NAMALWA (cell line): ENCODE results near the gene RNF166.
"Not testable (repeated sequence)": the region's sequence is repeated elsewhere in the genome, so short reads cannot be mapped to it uniquely, and the experiment has no call there.

Experiments
- DNase-seq: peaks from one replicate; pipeline ENCODE4 v3.0.0-alpha.2; 2015; ENCODE audit warnings: low spot score

The RNF166 gene

DNA sequence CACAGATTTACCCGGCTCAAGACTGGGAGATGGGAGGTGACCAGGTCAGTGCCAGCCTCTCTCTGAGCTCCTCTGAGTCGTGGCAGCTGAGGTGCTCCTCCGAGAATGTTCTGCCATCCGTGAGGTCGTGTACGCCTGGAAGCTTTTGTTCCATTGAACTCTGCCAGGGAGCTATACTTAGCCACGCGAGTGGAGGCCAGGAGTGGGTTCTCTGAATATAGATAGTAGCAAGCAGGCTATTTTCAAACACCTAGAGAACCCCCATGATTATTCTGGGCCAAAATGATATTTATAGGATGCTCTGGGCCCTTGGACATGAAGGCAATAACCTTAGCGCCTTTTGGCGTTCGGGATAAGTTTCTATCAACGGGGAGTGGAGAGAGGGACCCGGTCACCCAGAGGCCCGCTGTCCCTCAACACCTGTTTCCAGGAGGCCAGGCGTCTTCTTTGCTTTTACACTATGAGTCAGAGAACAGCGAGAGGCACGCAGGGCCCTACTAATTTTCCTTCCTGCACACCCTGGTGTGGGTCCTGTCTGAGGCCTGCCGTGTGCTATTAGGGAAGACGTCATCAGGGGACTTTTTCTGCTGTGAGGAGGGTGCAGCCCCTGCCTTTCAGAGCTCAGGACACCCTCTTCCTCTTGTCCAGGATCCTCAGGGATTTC, 32.4 kb downstream of the RNF166 start:
- no peak for DNase-seq

- no peak for DNase-seq
Measured at GRCh38 chr16:88672776-88673175, 33.4 kb downstream of the RNF166 start.

- DNase-seq = no peak
Measured at GRCh38 chr16:88671806-88672205, 34.4 kb downstream of the RNF166 start.

DNA sequence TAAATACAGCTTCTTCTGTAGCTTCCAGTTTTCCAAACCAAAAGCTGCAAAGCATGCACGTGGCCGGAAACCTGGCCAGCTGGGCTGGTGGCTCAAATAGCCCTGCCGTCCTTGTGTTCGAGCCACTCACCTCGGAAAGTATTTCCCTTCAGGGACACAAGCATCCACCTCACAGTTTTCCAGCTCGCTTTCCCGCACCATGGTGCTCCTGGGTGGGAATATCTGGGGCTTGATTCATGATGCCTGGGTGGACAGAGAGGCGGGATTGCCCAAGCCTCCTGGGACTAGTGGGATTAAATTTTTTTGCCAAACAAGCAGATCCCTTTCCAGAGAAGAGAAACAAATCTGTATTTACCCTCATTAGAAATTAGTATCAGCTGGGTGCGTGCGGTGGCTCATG, 36.2 kb downstream of the RNF166 start:
- DNase-seq = no peak

DNA sequence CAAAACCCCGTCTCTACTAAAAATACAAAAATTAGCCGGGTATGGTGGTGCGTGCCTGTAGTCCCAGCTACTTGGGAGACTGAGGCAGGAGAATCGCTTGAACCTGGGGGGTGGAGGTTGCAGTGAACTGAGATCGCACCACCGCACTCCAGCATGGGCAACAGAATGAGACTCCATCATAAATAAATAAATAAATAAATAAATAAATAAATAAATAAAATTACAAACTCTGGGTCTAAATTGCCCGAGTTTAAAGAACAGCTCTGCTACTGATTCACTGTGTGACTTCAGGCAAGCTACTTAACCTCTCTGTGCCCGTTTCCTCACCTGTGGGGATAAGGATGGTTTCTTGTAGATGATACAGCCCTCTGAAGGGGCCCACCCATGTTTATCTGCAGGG, 36.7 kb downstream of the RNF166 start:
- not testable (repeated sequence) for DNase-seq

- no peak for DNase-seq
Measured at GRCh38 chr16:88667461-88667860, 38.7 kb downstream of the RNF166 start.

DNA sequence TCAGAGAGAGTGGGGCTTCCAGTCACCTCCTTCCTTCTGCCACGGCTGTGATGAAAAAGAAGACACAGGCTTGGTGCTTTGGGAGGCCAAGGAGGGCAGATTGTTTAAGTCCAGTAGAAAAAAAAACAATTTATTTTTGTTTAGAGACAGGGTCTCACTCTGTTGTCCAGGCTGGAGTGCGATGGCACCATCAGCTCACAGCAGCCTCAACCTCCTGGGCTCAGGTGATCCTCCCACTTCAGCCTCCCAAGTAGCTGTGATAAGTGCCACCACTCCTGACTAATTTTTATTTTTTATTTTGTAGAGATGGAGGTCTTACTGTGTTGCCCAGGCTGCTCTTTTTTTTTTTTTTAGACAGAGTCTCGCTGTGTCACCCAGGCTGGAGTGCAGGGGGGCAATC, 40.6 kb downstream of the RNF166 start:
- DNase-seq = no peak

DNA sequence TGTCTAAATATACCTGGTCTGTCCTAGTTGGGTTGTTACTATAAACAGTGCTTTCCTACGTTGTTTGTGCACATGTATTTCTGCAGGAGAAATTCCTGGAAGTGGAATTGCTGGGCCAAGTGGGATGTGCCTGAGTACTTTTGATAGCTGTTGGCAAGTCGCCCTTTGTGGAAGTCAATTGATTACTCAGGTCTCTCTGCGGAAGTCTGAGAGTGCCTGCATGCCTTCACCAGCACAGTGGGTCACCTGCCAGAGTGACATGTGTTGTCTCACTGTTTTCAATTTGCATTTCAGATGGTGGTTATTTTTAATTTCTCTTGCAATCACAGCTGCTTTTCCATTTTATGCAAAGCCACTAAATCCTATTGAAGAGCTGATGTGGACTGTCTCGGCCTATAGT, 41.1 kb downstream of the RNF166 start:
- DNase-seq = peak; percentile 84

GRCh38 chr16:88662843-88663606, 43.2 kb downstream of the RNF166 start, which contains the start of gene MVD:
MVD (minus strand) TSS chr16:88663091; CDS start chr16:88663080, 11 bp downstream.
- peak; percentile 98 for DNase-seq

- no peak for DNase-seq
Measured at GRCh38 chr16:88662222-88662842, 43.9 kb downstream of the RNF166 start.

DNA sequence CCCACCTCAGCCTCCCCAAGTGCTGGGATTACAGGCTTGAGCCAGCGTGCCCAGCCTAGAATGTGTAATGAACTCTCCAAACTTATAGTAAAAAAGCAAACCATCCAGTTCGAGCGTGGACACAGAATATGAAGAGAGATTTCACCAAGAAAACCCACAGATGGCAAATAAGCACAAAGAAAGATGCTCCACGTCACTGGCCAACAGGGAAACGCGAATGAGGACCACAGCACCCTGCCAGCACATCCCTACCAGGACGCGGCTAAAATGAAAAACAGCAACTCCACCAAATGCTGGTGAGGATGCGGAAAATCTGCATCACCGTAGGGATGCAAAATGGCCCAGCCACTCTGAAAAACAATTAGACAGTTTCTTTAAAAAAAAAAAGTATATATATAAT, 44.7 kb downstream of the RNF166 start:
- DNase-seq = no peak

- no peak for DNase-seq
Measured at GRCh38 chr16:88659160-88659559, 47.0 kb downstream of the RNF166 start.

GRCh38 chr16:88658714-88659113, 47.5 kb downstream of the RNF166 start:
- DNase-seq = no peak

DNA sequence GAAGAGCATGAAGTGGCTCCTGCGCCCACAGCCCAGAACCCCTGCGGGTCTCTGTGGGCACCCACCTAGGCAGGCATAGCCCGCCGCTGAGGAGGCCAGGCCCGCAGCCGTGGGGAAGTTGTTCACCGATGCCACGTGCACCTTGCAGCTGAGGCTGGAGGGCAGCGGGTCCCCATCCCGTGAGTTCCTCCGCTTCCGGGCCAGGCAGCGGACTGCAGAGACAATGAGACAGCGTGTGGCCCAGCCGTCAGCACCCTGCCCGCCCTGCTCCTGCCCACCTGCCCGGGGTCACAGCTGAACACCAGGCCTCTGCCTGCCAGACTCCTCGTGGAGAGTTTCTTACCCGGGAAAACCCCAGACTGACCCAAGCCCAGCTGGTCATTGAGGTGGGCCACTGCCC, 48.8 kb downstream of the RNF166 start:
- DNase-seq = no peak

- no peak for DNase-seq
Measured at GRCh38 chr16:88656291-88656980, 49.8 kb downstream of the RNF166 start.

- no peak for DNase-seq
Measured at GRCh38 chr16:88655733-88656281, 50.4 kb downstream of the RNF166 start.

GRCh38 chr16:88655053-88655732, 51.0 kb downstream of the RNF166 start:
- no peak for DNase-seq

GRCh38 chr16:88654363-88655052, 51.7 kb downstream of the RNF166 start:
- DNase-seq = no peak

GRCh38 chr16:88653596-88654362, 52.4 kb downstream of the RNF166 start:
- no peak for DNase-seq

GRCh38 chr16:88653101-88653500, 53.1 kb downstream of the RNF166 start:
- DNase-seq = no peak
